OCI-LY1 (cell line): Measurements from ENCODE around the gene TMEM114.

Source experiments
- H2AFZ ChIP-seq: fragments of 200-600 bp; sonication (generic), shearing (Covaris generic); 2 replicates; pipeline ENCODE4 v1.6.0; 2014; ENCODE audit warnings: antibody characterized with exemption, mild to moderate bottlenecking, low read length
- H3F3A ChIP-seq: fragments of 200-600 bp; sonication (generic), shearing (Covaris generic); 2 replicates; pipeline ENCODE4 v1.6.0; 2014; ENCODE audit warnings: mild to moderate bottlenecking, antibody characterized with exemption, low read length, moderate library complexity; ENCODE audit not compliant: insufficient read depth
- H3K27ac ChIP-seq: fragments of 200-600 bp; sonication (generic); 2 replicates; pipeline ENCODE4 v1.5.1; 2014; ENCODE audit warnings: low read length, mixed run types, mild to moderate bottlenecking, low read depth; ENCODE audit not compliant: poor library complexity, severe bottlenecking
- H3K27me3 ChIP-seq: fragments of 200-600 bp; sonication (generic); 2 replicates; pipeline ENCODE4 v1.6.0; 2014; ENCODE audit warnings: antibody characterized with exemption, mild to moderate bottlenecking, low read length, moderate library complexity; ENCODE audit not compliant: insufficient read depth
- H3K36me3 ChIP-seq: fragments of 200-600 bp; sonication (generic); 2 replicates; pipeline ENCODE4 v1.6.1; 2014; ENCODE audit warnings: mild to moderate bottlenecking, antibody characterized with exemption, low read length, moderate library complexity, mixed read lengths; ENCODE audit not compliant: insufficient read depth
- H3K4me1 ChIP-seq: fragments of 200-600 bp; sonication (generic); 2 replicates; pipeline ENCODE4 v1.5.1; 2014; ENCODE audit warnings: mild to moderate bottlenecking, low read length, moderate library complexity; ENCODE audit not compliant: insufficient read depth, severe bottlenecking
- H3K4me2 ChIP-seq: fragments of 200-600 bp; sonication (generic), shearing (Covaris generic); 2 replicates; pipeline ENCODE4 v1.6.1; 2014; ENCODE audit warnings: low read length
- H3K4me3 ChIP-seq: fragments of 200-600 bp; sonication (generic); 2 replicates; pipeline ENCODE4 v1.5.1; 2014; ENCODE audit warnings: low read length, low read depth, mild to moderate bottlenecking, mixed read lengths; ENCODE audit not compliant: poor library complexity, severe bottlenecking
- H3K79me2 ChIP-seq: fragments of 200-600 bp; shearing (Covaris generic); 2 replicates; pipeline ENCODE4 v1.6.1; 2016; ENCODE audit warnings: mixed run types, low read length, mixed read lengths; ENCODE audit not compliant: insufficient read depth
- H3K9ac ChIP-seq: fragments of 200-600 bp; sonication (generic), shearing (Covaris generic); 2 replicates; pipeline ENCODE4 v1.6.1; 2014; ENCODE audit warnings: mild to moderate bottlenecking, low read length, mixed read lengths
- H3K9me2 ChIP-seq: fragments of 200-600 bp; sonication (generic), shearing (Covaris generic); 2 replicates; pipeline ENCODE4 v1.6.1; 2014; ENCODE audit warnings: low read depth, mild to moderate bottlenecking, low read length, mixed read lengths
- H3K9me3 ChIP-seq: fragments of 200-600 bp; shearing (Covaris generic); 2 replicates; pipeline ENCODE4 v1.6.1; 2014; ENCODE audit warnings: low read length, mixed read lengths
- H4K20me1 ChIP-seq: fragments of 200-600 bp; sonication (generic), shearing (Covaris generic); 2 replicates; pipeline ENCODE4 v1.6.0; 2016; ENCODE audit warnings: mild to moderate bottlenecking, low read length; ENCODE audit not compliant: insufficient read depth
- CTCF ChIP-seq: fragments of 200-600 bp; sonication (generic), shearing (Covaris generic); IDR thresholded peaks from 2 replicates; pipeline ENCODE4 v1.5.1; 2017; ENCODE audit warnings: mild to moderate bottlenecking, antibody characterized with exemption, low read length, moderate library complexity, mixed read lengths
- EZH2 ChIP-seq: fragments of 200-600 bp; sonication (generic), shearing (Covaris generic); IDR thresholded peaks from 2 replicates; pipeline ENCODE4 v1.8.0; 2017; ENCODE audit warnings: borderline replicate concordance, mixed run types, mild to moderate bottlenecking, antibody characterized with exemption, low read length, moderate library complexity, mixed read lengths

Gene TMEM114

GRCh38 chr16:8579559-8579958 is 10.8 kb downstream of the TMEM114 start:
- Histone ChIP-seq H3K79me2 (no peaks in the 10 kb centered on the region), H3K27ac (no peak overlapping the region), H3F3A (no peaks in the 10 kb centered on the region), H3K9me2 (no peaks in the 10 kb centered on the region), H3K27me3 (no peaks in the 10 kb centered on the region), H2AFZ (no peak overlapping the region), H3K4me3 (no peak overlapping the region), H3K36me3 (no peaks in the 10 kb centered on the region), H3K9ac (no peak overlapping the region), H3K4me2 (no peak overlapping the region), H3K9me3 (no peaks in the 10 kb centered on the region), H3K4me1 (peaks cover 6% of the 10 kb centered on the region), H4K20me1 (no peaks in the 10 kb centered on the region)
- no peak for TF ChIP-seq CTCF
- TF ChIP-seq EZH2: no peak

GRCh38 chr16:8577678-8578304 is 12.5 kb downstream of the TMEM114 start:
- Histone ChIP-seq H3K9me2 (no peaks in the 10 kb centered on the region), H3K79me2 (no peaks in the 10 kb centered on the region), H3K36me3 (no peaks in the 10 kb centered on the region), H3F3A (no peaks in the 10 kb centered on the region), H3K9me3 (no peaks in the 10 kb centered on the region), H2AFZ (no peak overlapping the region), H4K20me1 (no peaks in the 10 kb centered on the region), H3K4me1 (peaks cover 6% of the 10 kb centered on the region), H3K4me3 (no peak overlapping the region), H3K27ac (no peak overlapping the region), H3K27me3 (no peaks in the 10 kb centered on the region), H3K9ac (no peak overlapping the region), H3K4me2 (no peak overlapping the region)
- TF ChIP-seq CTCF: no peak
- no peak for TF ChIP-seq EZH2

GRCh38 chr16:8576141-8577004 is 13.9 kb downstream of the TMEM114 start:
- H3K9me3 ChIP-seq: no peaks in the 10 kb centered on the region
- TF ChIP-seq EZH2: no peak
- TF ChIP-seq CTCF: no peak
- H3K36me3 ChIP-seq: no peaks in the 10 kb centered on the region
- no peaks in the 10 kb centered on the region for H3K9me2 ChIP-seq
- no peak overlapping the region for H2AFZ ChIP-seq
- no peaks in the 10 kb centered on the region for H3K4me1 ChIP-seq
- H4K20me1 ChIP-seq: no peaks in the 10 kb centered on the region
- H3K9ac ChIP-seq: no peak overlapping the region
- H3K79me2 ChIP-seq: no peaks in the 10 kb centered on the region
- no peak overlapping the region for H3K4me2 ChIP-seq
- H3K4me3 ChIP-seq: no peak overlapping the region
- no peak overlapping the region for H3K27ac ChIP-seq
- no peaks in the 10 kb centered on the region for H3K27me3 ChIP-seq
- no peaks in the 10 kb centered on the region for H3F3A ChIP-seq
